ENCODE data around the gene BMPER. TPM values are rescaled to one million over a fixed set of nuclear protein-coding genes. Genes with fewer than 3 reads are reported as not detected.

Gene BMPER
- total RNA-seq, 4 donors from 2014 or later, result 3.1 to 33.3 (median 8.0) TPM

- DNase-seq (ENCODE audit: low spot score in 2 of 2), result no peak
Observed at GRCh38 chr7:33961948-33962347, 56.6 kb downstream of the BMPER start.

GRCh38 chr7:33964417-33965182 lies 59.3 kb downstream of the BMPER start:
- no peaks in the 10 kb centered on the region for H3K9me3 ChIP-seq
- no peaks in the 10 kb centered on the region for H3K27me3 ChIP-seq
- H3K4me1 ChIP-seq, result peaks cover 0 to 30% (median 2%) of the 10 kb centered on the region in 4 donors
- H3K4me3 ChIP-seq, result no peak overlapping the region
- peak in 1 of 2 donors; percentile 32 for DNase-seq (ENCODE audit: low spot score in 2 of 2)
- no peaks in the 10 kb centered on the region for H3K36me3 ChIP-seq
- peak overlapping the region in 1 of 4 donors; percentile 4 for H3K27ac ChIP-seq
- 33 to 44% methylated on average over 9 of the region's 9 CpGs for WGBS, 2 donors
- TF ChIP-seq POLR2A (IDR thresholded peaks at IDR 0.05), result no peak
- no peak for TF ChIP-seq CTCF (IDR thresholded peaks at IDR 0.05)
- no peak for TF ChIP-seq EP300 (IDR thresholded peaks at IDR 0.05)

More at GRCh38 chr7:33961948-33962347, 56.6 kb downstream of the BMPER start:
- Histone ChIP-seq H3K4me3 (no peak overlapping the region), H3K27me3 (no peaks in the 10 kb centered on the region), H3K9me3 (no peaks in the 10 kb centered on the region), H3K4me1 (peaks cover 0 to 30% (median 2%) of the 10 kb centered on the region in 4 donors), H3K36me3 (no peaks in the 10 kb centered on the region), H3K27ac (no peak overlapping the region)
- 43 to 58% methylated on average over 1 of the region's 1 CpG for WGBS, 2 donors
- TF ChIP-seq EP300 (IDR thresholded peaks at IDR 0.05) (peak in 1 of 2 donors; percentile 73), POLR2A (IDR thresholded peaks at IDR 0.05) (no peak), CTCF (IDR thresholded peaks at IDR 0.05) (no peak)

- H3K4me1 ChIP-seq, result peaks cover 0 to 31% (median 2%) of the 10 kb centered on the region in 4 donors
- whole genome bisulfite sequencing, 2 donors, result 59 to 60% methylated on average over 2 of the region's 2 CpGs
- H3K4me3 ChIP-seq, result no peak overlapping the region
- TF ChIP-seq EP300 (IDR thresholded peaks at IDR 0.05) (peak in 1 of 2 donors; percentile 69), CTCF (IDR thresholded peaks at IDR 0.05) (no peak)
- no peaks in the 10 kb centered on the region for H3K36me3 ChIP-seq
- H3K9me3 ChIP-seq, result no peaks in the 10 kb centered on the region
- H3K27me3 ChIP-seq, result no peaks in the 10 kb centered on the region
- peak overlapping the region in 1 of 4 donors; percentile 4 for H3K27ac ChIP-seq
- no peak for DNase-seq (ENCODE audit: low spot score in 2 of 2)
Observed at GRCh38 chr7:33965183-33965744, 59.9 kb downstream of the BMPER start.

- DNase-seq (ENCODE audit: low spot score in 2 of 2), result no peak
- TF ChIP-seq CTCF (IDR thresholded peaks at IDR 0.05) (no peak), EP300 (IDR thresholded peaks at IDR 0.05) (no peak), POLR2A (IDR thresholded peaks at IDR 0.05) (no peak)
- 94 to 100% methylated on average over 1 of the region's 1 CpG for WGBS, 2 donors
Observed at GRCh38 chr7:33968591-33968990, 63.3 kb downstream of the BMPER start.

GRCh38 chr7:33970536-33970935 lies 65.2 kb downstream of the BMPER start:
- Histone ChIP-seq H3K9me3 (no peaks in the 10 kb centered on the region), H3K4me3 (no peak overlapping the region), H3K27me3 (no peaks in the 10 kb centered on the region), H3K4me1 (peaks cover 0 to 13% (median 0%) of the 10 kb centered on the region in 4 donors), H3K36me3 (peaks cover 0 to 3% (median 0%) of the 10 kb centered on the region in 3 donors), H3K27ac (no peak overlapping the region)
- TF ChIP-seq CTCF (IDR thresholded peaks at IDR 0.05) (no peak), POLR2A (IDR thresholded peaks at IDR 0.05) (no peak), EP300 (IDR thresholded peaks at IDR 0.05) (peak in 1 of 2 donors; percentile 27)
- peak in 1 of 2 donors; percentile 40 for DNase-seq (ENCODE audit: low spot score in 2 of 2)
- 69 to 90% methylated on average over 5 of the region's 5 CpGs for WGBS, 2 donors

More at GRCh38 chr7:33968591-33968990, 63.3 kb downstream of the BMPER start:
- H3K27me3 ChIP-seq, result no peaks in the 10 kb centered on the region
- H3K4me3 ChIP-seq, result no peak overlapping the region
- H3K27ac ChIP-seq, result no peak overlapping the region
- peaks cover 0 to 27% (median 2%) of the 10 kb centered on the region in 4 donors for H3K4me1 ChIP-seq
- no peaks in the 10 kb centered on the region for H3K36me3 ChIP-seq
- H3K9me3 ChIP-seq, result no peaks in the 10 kb centered on the region

Data from tibial nerve (tissue), 4 donors.